Coronary artery (tissue), 2 donors: ENCODE results near the gene SIK3.
A peak's percentile ranks its signal among the peaks of the same experiment; 100 is the strongest.

Source experiments
- DNase-seq: peaks from one replicate; pipeline ENCODE4 v3.0.0-alpha.2; 2017; ENCODE audit warnings: low spot score
- H3K27ac ChIP-seq, 2 donors: fragments of 200-600 bp; sonication (generic); one replicate each; pipeline ENCODE4 v1.5.1; 2016 to 2019
- H3K4me3 ChIP-seq: fragments of 200-600 bp; sonication (generic); 2 replicates; pipeline ENCODE4 v1.5.1; 2016; ENCODE audit warnings: mild to moderate bottlenecking, moderate library complexity
- TF ChIP-seq, protein P1 (sequence below): fragments of 200-600 bp; sonication (generic); IDR thresholded peaks from one replicate; pipeline ENCODE4 v1.5.1; 2019; ENCODE audit warnings: antibody characterized with exemption

SIK3 gene

DNA sequence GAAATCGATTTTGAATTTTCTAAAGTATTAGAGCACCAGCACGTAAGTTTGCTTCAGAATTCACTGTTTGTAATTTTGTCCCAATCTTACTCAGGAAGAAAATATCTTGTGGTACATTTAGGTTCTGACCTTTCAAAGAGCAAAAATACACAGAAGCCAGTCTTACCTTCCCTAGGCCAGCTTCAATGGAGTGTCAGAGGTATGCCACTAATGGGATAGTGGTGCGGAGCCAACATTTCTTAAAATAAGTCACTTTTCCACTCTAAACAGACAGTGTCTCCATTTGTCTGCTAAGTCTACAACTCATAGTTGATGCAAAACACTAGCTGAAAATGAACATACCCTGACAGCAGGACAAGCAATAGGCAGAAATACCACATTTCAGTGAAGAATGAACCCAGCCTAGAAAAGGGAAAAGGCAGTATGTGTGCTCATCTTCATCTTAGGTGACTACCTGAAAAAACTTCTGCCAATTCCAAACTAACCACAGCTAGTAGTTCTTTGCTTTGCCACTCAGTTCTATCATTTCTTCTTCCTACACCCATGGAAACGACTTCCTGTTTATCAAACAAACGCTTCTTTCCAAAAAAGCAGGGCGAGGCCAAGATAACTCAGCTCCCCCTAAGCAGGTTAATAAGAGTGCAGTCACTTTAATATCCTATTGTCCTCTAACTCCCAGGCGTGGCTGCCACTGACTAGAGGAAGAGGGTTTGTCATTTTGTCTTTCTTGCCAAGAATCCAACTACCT is 166.8 kb downstream of the SIK3 start:
- Histone ChIP-seq H3K27ac (peak overlapping the region in 1 of 2 donors; percentile 6), H3K4me3 (no peak overlapping the region)
- no peak for DNase-seq
- TF ChIP-seq, protein P1, sequence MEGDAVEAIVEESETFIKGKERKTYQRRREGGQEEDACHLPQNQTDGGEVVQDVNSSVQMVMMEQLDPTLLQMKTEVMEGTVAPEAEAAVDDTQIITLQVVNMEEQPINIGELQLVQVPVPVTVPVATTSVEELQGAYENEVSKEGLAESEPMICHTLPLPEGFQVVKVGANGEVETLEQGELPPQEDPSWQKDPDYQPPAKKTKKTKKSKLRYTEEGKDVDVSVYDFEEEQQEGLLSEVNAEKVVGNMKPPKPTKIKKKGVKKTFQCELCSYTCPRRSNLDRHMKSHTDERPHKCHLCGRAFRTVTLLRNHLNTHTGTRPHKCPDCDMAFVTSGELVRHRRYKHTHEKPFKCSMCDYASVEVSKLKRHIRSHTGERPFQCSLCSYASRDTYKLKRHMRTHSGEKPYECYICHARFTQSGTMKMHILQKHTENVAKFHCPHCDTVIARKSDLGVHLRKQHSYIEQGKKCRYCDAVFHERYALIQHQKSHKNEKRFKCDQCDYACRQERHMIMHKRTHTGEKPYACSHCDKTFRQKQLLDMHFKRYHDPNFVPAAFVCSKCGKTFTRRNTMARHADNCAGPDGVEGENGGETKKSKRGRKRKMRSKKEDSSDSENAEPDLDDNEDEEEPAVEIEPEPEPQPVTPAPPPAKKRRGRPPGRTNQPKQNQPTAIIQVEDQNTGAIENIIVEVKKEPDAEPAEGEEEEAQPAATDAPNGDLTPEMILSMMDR = no peak

DNA sequence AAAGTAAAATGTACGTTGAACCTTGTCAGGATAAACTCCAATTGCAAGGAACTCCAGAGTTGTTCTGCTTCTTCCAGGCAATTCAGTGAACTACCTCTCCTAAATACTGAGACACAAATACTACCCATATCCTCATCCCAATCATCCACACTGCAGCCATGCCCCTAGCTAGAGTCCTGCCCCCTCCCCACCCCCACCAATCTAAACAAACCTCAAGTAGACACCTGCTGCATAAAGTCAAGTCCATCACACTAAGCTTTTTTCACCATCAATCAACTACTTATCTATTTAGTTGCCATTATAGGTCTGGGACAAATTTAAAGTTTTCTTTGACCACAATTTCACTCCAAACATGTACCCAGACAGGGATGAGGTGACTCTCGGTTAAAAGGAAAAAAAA is 167.6 kb downstream of the SIK3 start:
- peak overlapping the region in 1 of 2 donors; percentile 59 for H3K27ac ChIP-seq
- DNase-seq = no peak
- H3K4me3 ChIP-seq = peak overlapping the region; percentile 53
- TF ChIP-seq, protein P1 = no peak

DNA sequence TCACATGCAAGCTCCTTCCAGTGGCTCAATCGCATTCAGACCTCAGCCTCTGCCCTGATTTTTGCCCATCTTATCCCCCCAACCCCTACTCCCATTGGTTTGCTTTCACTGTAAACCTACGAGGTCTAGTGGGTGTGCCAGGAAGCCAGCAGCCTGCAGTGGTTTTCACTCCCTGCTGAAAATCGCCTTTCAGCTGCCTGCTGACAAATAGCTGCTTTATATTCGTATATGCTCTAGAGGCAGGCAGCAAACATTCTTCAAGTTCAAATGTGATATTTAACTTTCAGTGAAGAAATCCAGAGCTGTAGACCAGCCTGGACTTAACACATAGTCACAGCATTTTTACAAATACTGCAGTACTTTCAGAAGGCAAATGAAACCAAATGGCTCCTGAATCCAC is 168.1 kb downstream of the SIK3 start:
- H3K27ac ChIP-seq = peak overlapping the region in 1 of 2 donors; percentile 59
- TF ChIP-seq, protein P1 = no peak
- no peak for DNase-seq
- H3K4me3 ChIP-seq = peak overlapping the region; percentile 53

DNA sequence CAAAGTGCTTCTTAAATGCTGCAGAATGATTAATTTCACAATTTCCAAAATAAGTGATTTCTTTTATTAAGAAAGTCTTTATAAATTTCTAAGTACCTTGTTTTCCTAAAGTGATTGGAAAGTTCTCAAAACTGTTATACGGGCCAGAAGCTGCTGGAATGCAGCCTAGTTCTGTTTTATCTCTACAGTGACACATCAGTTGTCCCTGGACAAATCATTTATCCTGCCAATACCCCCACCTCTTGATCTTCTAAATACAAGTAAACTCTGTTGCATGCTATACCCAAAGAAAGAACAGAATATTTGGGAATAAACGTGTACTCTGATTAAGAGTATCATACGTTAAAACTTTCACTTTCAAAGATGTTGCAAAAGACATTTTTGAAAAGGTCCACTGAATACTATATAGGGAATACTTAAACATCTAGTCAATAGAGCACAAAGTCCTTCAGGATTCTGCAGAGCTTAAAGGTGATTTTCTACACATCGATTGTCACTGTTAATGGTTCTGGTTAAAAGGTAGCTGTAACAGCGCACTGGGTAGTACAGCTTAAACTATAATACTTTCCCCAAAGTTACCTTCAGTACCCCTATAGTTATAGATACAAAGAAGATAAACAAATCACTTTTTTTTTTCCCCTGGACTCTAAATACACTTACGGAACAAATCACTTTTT is 168.7 kb downstream of the SIK3 start:
- TF ChIP-seq, protein P1 = no peak
- no peak for DNase-seq
- H3K4me3 ChIP-seq = peak overlapping the region; percentile 53
- H3K27ac ChIP-seq = peak overlapping the region in 1 of 2 donors; percentile 24

DNA sequence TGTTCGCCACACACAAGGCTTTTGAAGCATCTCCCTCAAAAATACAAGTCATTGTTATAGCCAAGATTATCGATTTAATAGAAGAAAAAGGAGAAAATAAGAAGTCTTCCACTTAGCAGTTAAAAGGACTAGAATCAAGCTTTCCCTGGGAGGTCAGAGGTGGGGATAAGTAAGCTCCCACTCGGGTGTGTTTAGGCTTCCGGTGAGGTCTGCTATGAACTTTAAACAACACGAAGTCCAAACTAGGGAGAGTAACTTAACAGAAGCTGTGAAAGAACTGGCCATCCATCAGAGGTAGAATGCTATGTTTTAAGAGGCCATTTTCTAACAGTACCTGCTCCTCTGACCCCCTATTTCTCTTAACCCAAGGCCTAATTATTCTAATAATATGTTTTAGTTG is 169.4 kb downstream of the SIK3 start:
- H3K4me3 ChIP-seq = no peak overlapping the region
- no peak overlapping the region for H3K27ac ChIP-seq
- TF ChIP-seq, protein P1 = no peak
- no peak for DNase-seq

DNA sequence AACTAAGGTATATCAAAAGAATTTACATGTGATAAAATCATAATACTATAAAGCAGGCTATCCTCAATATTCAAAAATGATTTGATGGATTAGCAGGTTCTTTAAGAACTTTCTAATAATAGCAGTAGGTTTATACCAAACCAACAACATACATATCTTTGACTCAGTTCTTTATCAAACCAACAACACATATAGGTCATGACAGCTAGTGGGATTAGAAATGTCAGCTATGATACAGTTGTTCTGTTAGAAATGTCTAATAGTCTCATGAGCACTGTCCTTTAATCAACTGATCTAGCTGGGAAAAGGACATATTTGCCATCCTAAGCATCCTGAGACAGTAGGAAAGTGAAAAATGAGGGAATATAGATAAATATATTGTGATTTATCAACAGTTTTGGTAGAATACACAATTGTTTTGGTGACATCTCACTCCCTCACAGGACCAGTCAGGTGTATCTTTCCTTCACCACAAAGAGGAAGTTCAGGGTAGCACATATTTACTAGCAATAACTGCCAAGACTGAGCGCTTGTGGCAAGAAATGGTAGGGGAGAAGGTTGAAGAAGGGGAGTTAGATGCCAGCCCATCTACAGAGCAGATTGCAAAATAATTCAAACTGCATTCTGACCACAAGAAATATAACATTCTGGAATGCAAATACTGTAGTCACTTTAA is 170.0 kb downstream of the SIK3 start:
- Histone ChIP-seq H3K4me3 (no peak overlapping the region), H3K27ac (no peak overlapping the region)
- TF ChIP-seq, protein P1 = no peak
- DNase-seq = no peak
